ENCODE measurements around the gene JCAD.

Gene JCAD

DNA sequence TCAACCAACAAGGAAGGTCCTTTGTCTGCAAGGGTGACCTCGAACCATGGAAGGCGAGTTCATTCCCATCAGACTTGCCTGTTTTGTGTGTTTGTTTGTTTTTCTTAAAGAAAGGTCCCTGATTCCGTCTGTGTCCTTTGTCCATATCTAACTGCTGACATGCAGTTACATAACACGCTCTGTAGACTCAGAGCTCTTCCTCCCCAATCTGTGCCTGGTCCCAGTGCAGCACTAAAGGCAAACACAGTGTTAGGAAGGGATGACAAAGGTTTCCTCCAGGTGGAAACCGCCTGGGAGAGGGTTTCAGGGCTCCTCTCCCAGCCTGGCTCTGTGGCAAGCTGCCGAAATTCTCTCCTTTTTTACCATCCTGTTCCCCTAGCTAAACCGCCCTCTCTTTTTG lies 13.4 kb downstream of the JCAD start:
- FAIRE-seq: no peak

DNA sequence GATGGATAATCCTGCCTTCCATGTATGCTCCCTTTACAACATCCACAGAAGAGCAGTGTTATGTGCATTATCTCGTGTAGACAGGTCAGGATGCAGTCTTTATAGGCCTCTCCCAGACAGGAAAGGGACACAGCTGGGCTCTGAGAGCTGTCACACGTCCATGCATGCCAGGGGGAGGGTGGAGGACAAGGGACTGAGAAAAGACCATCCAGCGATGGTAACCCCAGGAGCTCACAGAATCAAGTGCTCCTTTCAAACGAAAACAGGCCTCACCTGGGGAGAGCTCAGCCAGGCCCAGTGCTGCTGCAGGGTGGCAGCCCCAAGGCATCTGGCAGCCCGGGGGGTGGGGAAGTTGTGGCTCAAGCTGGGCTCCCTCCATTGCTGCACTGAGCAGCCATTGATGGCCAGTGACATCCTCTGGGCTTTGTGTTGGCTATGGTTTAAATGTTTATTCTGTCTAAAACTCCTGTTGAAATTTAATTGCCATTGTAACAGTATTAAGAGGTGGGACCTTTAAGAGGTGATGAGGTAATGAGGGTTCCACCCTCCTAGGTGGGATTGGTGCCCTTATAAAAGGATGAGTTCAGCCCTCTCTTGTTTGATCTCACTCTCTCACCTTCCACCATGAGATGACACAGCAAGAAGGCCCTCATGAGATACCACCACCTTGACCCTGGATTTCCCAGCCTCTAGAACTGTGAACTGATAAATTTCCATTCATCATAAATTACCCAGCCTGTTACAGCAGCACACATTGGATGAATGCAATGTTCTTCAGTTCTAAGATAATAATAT lies 15.7 kb downstream of the JCAD start:
- no peak for FAIRE-seq

DNA sequence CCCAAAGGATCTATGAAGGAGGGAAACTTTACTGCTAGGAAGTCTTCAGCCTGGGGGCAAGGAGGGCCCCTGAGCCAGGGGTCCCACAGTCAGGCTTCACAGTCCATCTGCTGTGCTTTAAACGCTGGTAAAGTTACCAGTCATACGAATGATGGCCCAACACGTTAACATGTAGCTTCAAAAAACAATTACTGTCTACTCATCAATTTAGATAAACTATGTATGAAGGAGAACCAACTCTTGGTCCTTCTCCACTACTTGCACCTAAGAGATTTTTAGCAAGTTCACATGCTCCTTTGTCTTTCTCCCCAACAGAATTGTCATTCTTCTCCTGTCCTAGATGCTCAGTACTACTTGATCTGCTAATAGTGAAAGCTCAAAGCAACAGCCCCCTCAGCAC lies 16.6 kb downstream of the JCAD start:
- FAIRE-seq: no peak

DNA sequence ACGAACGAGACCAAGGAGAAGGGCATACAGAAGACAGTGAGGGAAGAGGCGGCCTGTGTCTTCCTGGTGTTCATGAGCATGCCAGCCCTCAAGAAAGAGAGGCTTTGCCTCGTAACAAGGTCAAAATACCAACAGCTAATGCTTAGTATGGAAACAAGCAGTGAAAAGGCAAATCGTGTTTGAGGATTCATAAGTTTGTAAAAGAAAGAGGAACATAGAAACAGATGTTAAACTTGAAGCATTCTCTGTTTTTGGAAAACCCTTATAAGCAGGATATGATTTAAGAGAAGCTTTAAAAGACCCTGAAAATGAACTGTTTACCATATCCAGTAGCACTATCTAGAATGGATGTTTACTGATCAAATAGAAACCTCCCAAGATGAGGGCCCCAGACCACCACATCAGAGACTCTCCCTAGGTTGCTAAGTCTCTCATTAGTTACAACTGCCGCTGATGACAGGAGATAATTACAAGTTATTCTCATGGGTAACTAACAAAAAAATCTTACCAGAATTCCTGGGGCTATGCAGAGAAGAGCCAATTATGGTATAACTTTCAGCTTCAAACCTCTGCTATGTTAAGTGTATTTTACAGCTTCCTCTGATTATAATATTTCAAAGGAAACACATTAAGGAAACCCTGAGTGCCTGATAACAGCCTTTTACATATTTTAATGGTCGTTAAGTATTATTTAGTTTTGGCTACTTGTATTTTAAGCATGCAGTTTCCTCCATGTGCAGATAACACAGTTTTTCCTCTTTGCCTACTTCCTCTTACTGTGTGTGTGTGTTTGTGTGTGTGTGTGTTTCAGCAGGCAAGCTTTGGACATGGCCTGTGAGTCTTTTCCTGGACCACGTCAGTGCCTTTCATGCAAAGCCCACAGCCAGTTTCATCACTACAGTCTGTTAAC lies 17.9 kb downstream of the JCAD start:
- FAIRE-seq: no peak

DNA sequence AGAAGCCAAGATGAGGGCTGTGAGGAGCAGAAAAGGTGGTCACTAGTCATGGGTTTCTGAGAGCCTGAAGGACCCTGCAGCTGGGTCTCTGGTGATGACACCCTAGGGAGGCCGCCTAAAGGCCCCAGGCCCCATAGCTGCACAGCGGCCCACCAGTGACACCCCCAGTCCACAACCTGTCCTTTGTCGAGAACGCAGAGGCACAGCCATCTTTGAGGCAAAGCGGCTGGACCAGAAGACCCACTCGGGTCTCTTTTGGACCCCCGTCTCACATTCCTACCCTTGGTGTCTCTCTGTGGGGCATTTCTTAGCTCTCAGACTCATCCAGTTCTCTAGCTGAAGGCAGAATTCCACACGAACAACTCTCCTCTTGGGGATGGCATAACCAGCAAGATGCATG lies 18.8 kb downstream of the JCAD start:
- no peak for FAIRE-seq

DNA sequence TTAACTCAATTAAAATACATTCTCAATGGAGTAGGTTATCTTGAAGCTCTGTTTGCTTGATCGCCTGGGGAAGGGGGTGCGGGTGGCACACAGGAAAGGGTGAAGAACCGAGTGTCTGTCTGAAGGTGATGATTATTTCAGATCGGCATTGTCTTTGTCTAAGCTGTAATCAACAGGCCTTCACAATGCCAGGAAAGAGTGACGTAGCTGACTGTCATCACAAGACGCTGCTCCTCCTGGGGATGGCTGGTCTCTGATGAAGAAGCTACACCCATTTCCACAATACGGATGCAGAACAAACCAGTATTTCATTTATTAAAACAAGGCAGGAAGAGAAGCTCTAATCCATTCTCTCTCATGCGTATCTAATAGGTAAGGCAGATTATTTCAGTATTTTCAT lies 19.4 kb downstream of the JCAD start:
- no peak for FAIRE-seq

DNA sequence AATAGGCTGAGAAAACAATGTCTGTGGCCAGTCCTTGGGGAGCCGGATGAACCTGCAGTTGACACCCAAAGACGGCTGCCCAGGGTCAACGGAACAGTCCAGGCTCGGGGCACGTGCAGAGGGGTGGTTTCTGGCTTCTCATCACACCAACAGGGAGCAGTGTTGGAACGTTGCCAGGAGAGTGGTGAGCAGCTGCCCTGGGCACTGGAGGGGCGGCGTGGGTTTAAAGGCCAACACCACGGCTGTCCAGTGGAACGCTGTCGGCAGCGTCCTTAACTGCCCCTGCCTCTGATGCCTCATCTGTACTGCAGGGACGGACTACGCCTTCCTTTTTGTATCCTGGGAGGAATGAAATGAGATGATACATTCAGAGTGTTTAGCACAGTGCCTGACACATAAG lies 19.8 kb downstream of the JCAD start:
- no peak for FAIRE-seq

DNA sequence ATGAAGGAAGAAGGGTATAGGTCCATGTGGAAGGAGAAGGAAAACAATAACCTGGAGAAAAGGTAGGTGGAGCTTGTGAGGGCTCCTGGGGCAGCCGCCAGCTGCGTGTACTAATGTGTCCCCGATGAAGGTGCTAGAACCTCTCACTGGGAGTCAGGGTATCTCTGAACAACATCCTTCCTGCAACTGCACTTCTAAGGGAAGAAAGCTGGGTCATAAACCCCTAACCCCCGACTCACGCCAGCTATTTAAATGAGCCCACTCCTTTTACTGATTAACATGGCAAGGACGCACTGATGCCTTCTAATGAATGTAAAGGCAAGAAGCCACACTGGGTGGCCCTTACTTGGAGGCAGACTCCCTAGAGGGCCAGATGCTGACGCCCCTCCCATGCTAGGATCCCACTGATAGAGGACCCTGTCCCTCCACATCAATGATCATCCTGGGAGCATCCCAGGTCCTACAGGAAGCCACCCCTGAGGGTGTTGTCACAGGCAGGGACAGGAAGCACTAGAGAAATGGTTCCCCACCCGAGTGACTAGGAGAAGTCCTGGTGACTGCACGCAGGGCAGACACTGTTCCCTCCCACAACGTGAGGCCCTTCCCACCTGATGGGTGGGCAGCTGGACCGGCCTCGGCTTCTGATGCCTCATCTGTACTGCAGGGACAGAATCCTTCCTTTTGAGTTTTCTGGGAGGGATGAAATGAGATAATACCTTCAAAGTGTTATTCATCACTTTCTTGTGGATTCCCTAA lies 20.4 kb downstream of the JCAD start:
- FAIRE-seq: no peak

DNA sequence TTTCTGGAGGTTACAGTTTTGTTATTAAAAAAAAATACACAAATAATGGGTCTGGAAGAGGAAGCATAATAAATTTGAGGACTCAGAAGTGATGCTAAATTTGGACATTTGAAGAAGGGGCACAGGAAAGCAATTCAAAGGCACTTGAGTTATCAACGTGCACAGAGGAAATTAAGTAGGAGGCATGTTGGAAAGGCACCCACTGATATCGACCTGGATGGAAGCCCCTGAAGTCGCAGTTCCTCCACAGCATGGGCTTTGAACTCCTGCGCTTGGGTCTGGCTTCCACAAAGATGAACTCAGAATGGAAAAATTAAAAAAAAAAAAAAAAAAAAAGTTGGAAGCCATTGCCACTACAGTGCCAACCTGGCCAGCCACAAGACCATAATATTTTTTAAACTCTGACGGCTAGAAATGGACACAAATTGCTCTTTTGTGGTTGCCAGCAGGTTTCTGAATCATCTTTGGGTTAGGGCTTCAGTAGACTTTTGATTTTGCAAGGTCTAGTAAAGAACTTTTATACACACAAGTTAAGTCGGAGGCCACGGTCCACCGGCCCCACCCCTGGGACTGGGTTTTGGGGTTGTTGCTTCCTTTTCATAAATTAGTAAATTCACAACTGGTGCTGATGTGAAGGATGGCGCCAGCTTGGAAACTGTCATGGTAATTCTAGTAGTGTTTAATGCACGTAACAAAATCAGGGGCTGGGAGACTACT lies 21.6 kb downstream of the JCAD start:
- no peak for FAIRE-seq

DNA sequence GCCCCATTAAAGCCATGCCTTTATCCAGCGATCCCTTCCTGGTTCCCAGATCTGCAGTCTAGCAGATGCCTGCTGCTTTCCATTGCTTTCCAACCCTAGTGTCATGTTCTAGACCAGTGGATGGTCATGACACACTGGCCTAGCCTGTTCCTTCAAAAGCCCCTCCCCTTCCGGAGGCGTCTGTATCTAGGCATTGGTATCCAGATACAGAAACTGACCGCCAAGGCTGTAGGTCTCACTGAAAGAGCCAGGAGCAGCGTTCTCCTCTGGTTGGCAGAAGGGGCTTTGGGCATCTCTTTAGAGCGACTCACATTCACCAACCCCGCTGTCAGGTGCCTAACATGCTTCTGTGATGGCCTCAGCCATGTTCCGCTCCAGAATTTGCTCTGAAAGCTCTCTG lies 22.6 kb downstream of the JCAD start:
- no peak for FAIRE-seq

DNA sequence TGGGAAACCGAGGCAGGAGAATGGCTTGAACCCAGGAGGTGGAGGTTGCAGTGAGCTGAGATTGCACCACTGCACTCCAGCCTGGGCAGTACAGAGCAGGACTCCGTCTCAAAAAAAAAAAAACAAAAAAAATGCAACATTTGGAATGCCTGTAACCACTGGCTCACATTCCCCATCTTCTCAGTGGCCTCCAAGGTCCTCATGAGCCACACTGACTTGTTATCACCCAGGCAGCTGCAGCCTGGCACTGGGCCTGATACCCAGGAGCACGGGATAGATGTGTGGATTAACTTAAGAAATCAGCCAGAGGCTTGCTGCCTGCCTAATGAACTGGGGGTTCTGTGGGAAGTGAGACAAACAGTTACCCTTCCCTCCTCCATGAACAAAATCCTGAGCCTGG lies 23.0 kb downstream of the JCAD start:
- FAIRE-seq: no peak

DNA sequence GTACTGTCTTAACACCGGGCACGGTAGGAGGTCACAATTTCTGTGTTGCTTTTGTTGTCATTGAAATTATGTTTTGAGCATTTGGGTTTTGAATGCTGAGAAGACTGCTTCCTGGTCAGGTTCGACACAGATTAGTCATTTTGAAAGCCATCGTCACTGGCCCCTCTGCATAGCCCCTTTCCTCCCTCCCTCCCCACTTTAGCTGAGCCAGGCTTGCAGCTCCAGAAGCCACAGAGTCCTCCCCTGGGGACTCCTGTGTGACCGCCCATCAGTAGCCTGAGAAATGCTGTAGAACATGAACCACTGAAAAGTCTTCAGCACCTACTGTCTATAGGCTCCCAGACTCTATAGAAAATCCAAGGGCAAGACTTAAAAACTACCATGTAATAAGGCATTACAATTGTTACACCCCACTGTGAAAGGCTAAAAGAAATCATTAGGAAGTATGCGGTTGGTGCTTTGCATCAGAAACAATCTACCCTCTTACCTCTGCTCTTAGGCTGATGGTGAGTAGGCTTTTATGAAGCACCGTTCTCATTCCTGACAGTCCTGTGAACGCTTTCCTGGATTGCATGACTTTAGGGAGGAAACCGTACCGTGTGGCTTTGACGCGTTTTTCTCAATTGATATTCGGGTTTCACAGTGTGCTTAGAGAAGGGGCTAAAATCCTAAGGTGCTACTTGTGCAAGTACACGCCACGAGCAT lies 24.8 kb downstream of the JCAD start:
- FAIRE-seq: no peak

DNA sequence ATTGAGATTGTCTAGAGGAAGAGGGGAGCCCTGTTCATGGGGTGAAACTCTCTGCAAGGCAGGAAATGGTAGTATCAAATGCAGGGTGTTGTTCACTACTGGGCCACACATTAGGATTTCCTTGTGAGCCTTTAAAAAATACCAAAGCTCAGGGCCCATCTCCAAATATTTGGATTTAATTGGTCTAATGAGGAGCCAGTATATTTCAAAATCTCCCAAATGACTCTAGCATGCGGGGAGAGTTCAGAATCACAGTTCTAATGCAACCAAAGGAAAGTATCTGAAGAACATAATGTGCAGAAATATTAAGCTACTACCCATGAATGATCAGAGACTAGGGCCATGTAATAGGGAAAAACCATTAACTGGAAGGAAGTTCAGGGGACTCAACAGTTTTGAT lies 27.3 kb downstream of the JCAD start:
- no peak for FAIRE-seq

DNA sequence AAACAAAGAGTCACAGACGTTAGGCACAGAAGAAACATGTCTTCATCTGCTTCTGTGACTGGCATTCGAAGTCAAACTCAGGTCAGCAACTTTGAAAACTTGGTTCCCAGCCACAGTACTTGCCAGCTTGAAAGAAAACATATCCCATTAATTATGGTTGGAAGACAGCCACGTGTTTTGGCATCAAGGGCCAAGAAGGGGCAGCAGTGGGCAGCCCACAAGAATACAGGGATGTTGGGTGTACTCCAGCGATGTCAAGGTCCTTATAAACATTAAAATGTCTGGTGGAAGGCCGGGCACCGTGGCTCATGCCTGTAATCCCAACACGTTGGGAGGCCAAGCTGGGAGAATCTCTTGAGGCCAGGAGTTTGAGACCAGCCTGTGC lies 29.5 kb downstream of the JCAD start:
- no peak for FAIRE-seq

DNA sequence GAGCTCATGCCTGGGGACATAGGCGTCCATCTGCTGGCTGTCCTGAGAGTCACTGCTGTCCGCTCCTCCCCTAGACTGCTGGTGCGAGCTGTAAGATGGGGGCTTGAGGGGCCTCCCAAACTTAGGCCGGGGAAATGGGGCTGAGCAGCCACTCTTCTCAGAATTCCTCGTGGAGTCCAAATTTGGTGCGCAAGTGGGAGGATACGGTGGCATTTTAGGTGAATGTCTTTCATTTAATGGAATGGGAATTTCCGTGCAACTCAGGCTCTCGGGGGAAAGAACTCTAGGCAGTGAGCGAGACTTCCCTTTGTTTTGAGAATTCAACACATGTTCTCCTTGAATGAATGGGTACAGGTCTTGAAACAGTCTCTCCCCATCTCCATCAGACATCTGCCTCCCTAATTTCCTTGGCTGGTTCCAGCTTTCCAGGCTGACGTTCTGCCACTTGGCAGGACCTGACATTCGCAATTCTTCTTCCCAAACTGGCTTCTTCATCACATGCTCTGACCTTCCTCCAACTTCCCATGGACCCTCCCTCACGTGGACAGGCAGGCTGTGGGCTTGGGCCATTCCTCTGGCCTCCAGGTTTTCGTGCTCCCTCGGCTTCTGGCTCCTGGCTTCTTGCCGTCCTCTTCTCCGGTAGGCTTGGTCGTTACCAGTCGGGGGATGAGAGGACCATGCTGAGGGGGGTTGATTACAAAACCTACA lies 30.1 kb downstream of the JCAD start:
- FAIRE-seq: no peak

DNA sequence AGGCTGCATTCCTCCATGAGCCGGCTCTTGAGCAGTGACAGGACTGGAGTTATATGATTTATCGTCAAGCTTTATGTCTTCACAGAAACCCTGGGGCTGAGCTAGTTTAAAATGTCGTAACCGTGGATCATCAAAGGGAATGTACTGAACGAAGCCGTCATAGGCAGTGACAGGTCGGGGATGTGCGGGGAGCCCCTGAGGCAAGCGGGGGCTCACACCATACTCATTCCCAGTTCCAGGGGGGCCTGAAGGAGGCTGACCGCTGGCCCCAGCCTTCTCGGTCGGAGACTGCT lies 30.7 kb downstream of the JCAD start:
- no peak for FAIRE-seq

DNA sequence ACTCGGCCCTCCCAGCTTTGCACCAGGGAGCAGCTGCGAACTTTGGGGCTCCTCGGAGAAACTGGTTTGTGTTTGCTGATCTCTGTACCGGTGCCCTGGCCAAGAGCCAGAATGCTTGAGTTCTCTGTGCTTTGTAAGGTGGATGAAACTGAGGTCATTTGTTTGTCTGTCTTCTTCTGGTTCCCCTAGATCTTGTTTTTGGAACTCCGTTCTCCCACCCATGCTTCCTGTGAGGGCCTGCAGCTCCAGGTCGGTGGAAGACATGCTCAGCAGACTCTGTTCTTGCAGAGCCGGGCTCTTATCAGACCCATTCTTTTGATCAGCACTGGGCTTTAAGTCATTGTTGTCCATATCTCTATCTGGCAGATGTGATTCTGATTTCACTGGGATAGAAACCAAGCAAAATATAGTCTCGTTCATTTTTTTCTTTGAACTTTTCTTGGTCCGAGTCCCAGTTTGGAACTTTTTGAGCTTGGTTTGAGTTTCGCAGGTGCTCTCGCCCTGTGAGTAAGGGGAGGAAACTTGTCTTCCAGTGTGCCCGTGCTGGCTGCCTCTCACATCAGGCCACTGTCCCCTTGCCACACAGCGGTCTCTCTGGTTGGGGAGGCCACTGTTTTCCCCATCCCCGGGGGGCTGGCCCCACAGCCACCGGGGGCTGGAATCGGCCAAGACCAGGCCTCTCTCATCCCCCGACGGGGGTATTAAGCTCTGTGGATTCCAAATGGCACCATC lies 31.2 kb downstream of the JCAD start:
- FAIRE-seq: no peak

DNA sequence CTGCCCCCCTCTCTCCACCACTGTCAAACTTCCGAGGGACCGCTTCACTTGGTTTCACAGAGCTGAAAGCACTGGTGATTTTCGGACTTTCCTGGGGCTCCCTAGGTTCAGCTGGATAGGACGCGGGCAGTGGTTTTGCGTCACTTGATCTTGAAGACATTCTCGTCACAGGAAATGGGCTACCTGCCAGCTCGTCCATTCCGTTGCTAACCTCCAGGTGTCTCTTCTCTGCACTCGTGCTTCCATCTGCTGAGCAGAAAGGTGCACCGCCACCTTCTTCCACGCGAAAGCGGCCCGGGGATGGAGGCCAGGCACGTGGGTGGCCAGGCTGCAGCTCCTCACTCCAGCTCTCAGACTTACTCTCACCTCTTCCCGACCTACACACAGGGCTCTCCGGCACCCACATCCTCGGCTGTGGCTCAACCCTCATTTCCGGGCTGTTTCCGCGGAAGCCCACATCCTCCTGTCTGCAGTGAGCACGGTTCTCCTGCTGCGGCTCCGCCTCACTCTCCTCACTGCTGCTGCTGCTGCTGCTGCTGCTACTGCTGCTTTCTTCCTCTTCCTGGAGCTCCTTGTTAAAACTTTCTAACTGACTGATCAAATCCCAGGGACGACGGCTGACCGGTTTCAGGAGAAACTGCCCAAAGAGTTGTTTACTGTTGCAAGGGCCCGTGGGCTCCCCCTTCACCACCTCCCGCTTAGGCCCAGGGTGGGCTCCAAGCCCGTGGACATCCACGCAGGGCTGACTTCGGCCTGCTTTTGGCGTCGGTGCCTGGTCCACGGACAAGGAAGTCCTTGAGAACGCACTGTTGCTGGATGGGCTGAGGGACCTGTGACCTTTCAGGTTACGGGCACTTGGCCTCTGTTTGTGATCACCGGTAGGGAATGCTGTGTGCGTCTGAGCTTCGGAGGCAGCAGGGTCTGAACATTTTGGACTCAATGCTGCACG lies 32.1 kb downstream of the JCAD start:
- FAIRE-seq: no peak

DNA sequence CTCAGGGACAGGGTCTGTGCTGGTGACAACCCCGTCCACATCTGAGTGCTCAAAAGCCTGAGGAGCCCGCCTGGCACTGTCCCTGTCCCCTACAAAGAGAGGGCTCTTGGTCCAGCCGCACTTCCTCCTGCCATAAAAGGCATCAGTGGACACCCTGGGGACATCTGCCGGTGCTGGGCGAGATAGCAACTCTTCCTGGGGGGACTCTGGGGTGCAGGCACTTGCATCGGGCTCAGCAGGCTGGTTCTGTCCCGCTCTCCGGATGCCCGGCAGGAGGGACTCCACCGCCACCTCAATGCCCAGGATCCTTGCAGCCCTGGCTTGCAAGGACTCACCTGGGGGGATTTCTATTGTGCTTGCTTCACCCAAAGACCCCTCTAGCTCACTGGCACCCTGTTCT lies 32.8 kb downstream of the JCAD start:
- FAIRE-seq: no peak

DNA sequence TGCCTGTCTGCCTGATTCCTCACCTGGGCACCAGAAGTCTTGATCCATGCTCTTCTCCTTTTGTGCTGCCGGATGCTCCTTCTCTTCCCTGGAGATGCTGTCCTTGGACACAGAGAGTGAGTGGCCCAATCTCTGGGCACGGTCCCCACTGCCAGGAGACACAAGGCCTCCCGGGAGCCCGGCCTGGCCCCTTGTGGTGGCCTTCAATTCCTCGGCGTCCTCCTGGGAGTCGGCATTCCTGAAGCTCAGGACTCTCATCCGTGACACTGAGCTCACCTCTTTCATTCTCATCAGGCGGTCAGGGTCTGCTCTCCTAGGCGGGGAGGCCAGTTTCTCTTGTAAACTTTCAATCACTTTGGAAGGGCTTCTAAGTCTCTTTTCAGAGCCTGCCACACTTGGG lies 33.3 kb downstream of the JCAD start:
- FAIRE-seq: no peak
